H1 (cell line): ENCODE results near the gene CFAP210. TPM values are rescaled to one million over a fixed set of nuclear protein-coding genes. Genes with fewer than 3 reads are reported as not detected.

Source experiments
- CTCF ChIA-PET: fragments of 300-600 bp; sonication (Branson Sonifier 250); formaldehyde crosslinking; loops from one replicate; lab custom pipeline; 2021; ENCODE audit not compliant: partially characterized antibody; lab: Charles Lee
- POLR2A ChIA-PET: fragments of 300-600 bp; sonication (Branson Sonifier 250); formaldehyde crosslinking; loops from one replicate; lab custom pipeline; 2021; ENCODE audit warnings: inconsistent platforms; ENCODE audit not compliant: partially characterized antibody; lab: Charles Lee
- DNase-seq, 2 experiments: peaks; one replicate each; pipeline versions ENCODE4 v3.0.0 to v3.0.0-alpha.2; 2010 to 2022; ENCODE audit warnings: low spot score in 2 of 2, low read depth in 1 of 2, mixed read lengths in 1 of 2
- FAIRE-seq: peaks from 2 replicates; lab custom pipeline; 2011; peaks lifted over from hg19 to GRCh38; lab: Jason Lieb, UNC
- H2AFZ ChIP-seq: 2 replicates; pipeline ENCODE4 v1.8.1; 2012; ENCODE audit warnings: low read length, inconsistent platforms
- H2AK5ac ChIP-seq: 2 replicates; pipeline ENCODE4 v1.6.1; 2013; ENCODE audit warnings: low read depth, low read length
- H2BK120ac ChIP-seq: replicated peaks from 2 replicates; pipeline ENCODE3; 2013; ENCODE audit warnings: low read depth, low read length, inconsistent platforms
- H2BK12ac ChIP-seq: 2 replicates; pipeline ENCODE4 v1.6.1; 2013; ENCODE audit warnings: low read depth, low read length
- H2BK15ac ChIP-seq: 2 replicates; pipeline ENCODE4 v1.6.1; 2013; ENCODE audit warnings: low read length
- H2BK20ac ChIP-seq: 2 replicates; pipeline ENCODE4 v1.6.1; 2013; ENCODE audit warnings: low read length
- H2BK5ac ChIP-seq: 2 replicates; pipeline ENCODE4 v1.6.1; 2013; ENCODE audit warnings: low read depth, low read length
- H3K14ac ChIP-seq: 2 replicates; pipeline ENCODE4 v1.6.1; 2013; ENCODE audit warnings: inconsistent platforms; ENCODE audit not compliant: insufficient read length
- H3K18ac ChIP-seq: 2 replicates; pipeline ENCODE4 v1.6.1; 2013; ENCODE audit warnings: low read length; ENCODE audit errors: extremely low read depth
- H3K23ac ChIP-seq: 2 replicates; pipeline ENCODE4 v1.6.1; 2013; ENCODE audit warnings: inconsistent platforms; ENCODE audit not compliant: insufficient read length
- H3K23me2 ChIP-seq: 2 replicates; pipeline ENCODE4 v1.6.1; 2013; ENCODE audit warnings: low read depth, low read length
- H3K27ac ChIP-seq: 2 replicates; pipeline ENCODE4 v1.6.1; 2011; ENCODE audit warnings: low read depth, low read length, inconsistent platforms
- H3K27me3 ChIP-seq, 4 experiments: replicated peaks in 1 of 4; 1 replicate in 1 of 4; 2 replicates in 3 of 4; pipeline versions ENCODE4 v1.6.1 to v1.8.1; 2011 to 2013; ENCODE audit warnings: low read length in 3 of 4, mild to moderate bottlenecking in 3 of 4, inconsistent platforms in 2 of 4, mixed read lengths in 2 of 4, moderate library complexity in 1 of 4; ENCODE audit not compliant: control insufficient read depth in 3 of 4, insufficient read depth in 3 of 4; ENCODE audit errors: extremely low read depth in 1 of 4
- H3K36me3 ChIP-seq, 4 experiments: 2 replicates each; pipeline versions ENCODE4 v1.6.1 to v1.8.1; 2011 to 2013; ENCODE audit warnings: mild to moderate bottlenecking in 4 of 4, low read length in 3 of 4, moderate library complexity in 2 of 4, control low read depth in 1 of 4, inconsistent platforms in 1 of 4; ENCODE audit not compliant: insufficient read depth in 4 of 4, control insufficient read depth in 2 of 4
- H3K4ac ChIP-seq: replicated peaks from 2 replicates; pipeline ENCODE3; 2013; ENCODE audit warnings: low read length, low read depth, mixed read lengths, inconsistent platforms; ENCODE audit not compliant: insufficient read length
- H3K4me1 ChIP-seq, 4 experiments: replicated peaks in 1 of 4; 1 replicate in 1 of 4; 2 replicates in 3 of 4; pipeline versions ENCODE4 v1.6.1 to v1.8.1; 2011 to 2013; ENCODE audit warnings: low read length in 3 of 4, inconsistent platforms in 2 of 4, mixed read lengths in 1 of 4; ENCODE audit not compliant: insufficient read depth in 4 of 4, control insufficient read depth in 3 of 4
- H3K4me2 ChIP-seq, 2 experiments: 2 replicates each; pipeline versions ENCODE4 v1.6.1 to v1.8.1; 2011 to 2013; ENCODE audit warnings: low read depth in 2 of 2, low read length in 2 of 2, control low read depth in 1 of 2, inconsistent platforms in 1 of 2, mild to moderate bottlenecking in 1 of 2; ENCODE audit not compliant: insufficient read depth in 1 of 2
- H3K4me3 ChIP-seq, 4 experiments: fragments of 200-600, 300-600 bp in 1 of 4; sonication (generic), shearing (Covaris generic), sonication (Bioruptor Twin) in 1 of 4; 2 replicates each; pipeline versions ENCODE4 v1.5.1 to v1.8.1; 2011 to 2016; ENCODE audit warnings: low read length in 4 of 4, low read depth in 3 of 4, control low read depth in 2 of 4, inconsistent platforms in 2 of 4, mild to moderate bottlenecking in 2 of 4, mixed read lengths in 1 of 4, moderate library complexity in 1 of 4; ENCODE audit not compliant: insufficient read depth in 2 of 4; ENCODE audit errors: extremely low read depth in 1 of 4
- H3K56ac ChIP-seq: replicated peaks from 2 replicates; pipeline ENCODE3; 2013; ENCODE audit warnings: low read depth, mild to moderate bottlenecking, mixed read lengths, low read length, inconsistent platforms; ENCODE audit not compliant: insufficient read length
- H3K79me1 ChIP-seq: 2 replicates; pipeline ENCODE4 v1.6.1; 2013; ENCODE audit warnings: low read depth, low read length, control low read depth
- H3K79me2 ChIP-seq, 2 experiments: 2 replicates each; pipeline versions ENCODE4 v1.6.1 to v1.8.1; 2012 to 2013; ENCODE audit warnings: low read length in 2 of 2, mild to moderate bottlenecking in 2 of 2, inconsistent platforms in 1 of 2; ENCODE audit not compliant: insufficient read depth in 2 of 2, control insufficient read depth in 1 of 2
- H3K9ac ChIP-seq, 4 experiments: replicated peaks in 1 of 4; 1 replicate in 1 of 4; 2 replicates in 3 of 4; pipeline versions ENCODE4 v1.6.1 to v1.8.1; 2011 to 2013; ENCODE audit warnings: low read depth in 3 of 4, low read length in 3 of 4, control low read depth in 2 of 4, mild to moderate bottlenecking in 2 of 4, moderate library complexity in 2 of 4, inconsistent platforms in 1 of 4; ENCODE audit errors: extremely low read depth in 1 of 4
- H3K9me3 ChIP-seq, 2 experiments: 2 replicates each; pipeline versions ENCODE4 v1.6.1 to v1.8.1; 2012 to 2013; ENCODE audit warnings: mild to moderate bottlenecking in 2 of 2, moderate library complexity in 2 of 2, control low read depth in 1 of 2, inconsistent platforms in 1 of 2, low read depth in 1 of 2, low read length in 1 of 2, mixed read lengths in 1 of 2; ENCODE audit not compliant: insufficient read depth in 2 of 2
- H4K20me1 ChIP-seq, 2 experiments: replicated peaks in 1 of 2; 2 replicates each; pipeline versions ENCODE3 to v1.8.1; 2011 to 2013; ENCODE audit warnings: inconsistent platforms in 2 of 2, low read length in 2 of 2, mild to moderate bottlenecking in 1 of 2; ENCODE audit not compliant: insufficient read depth in 2 of 2, control insufficient read depth in 1 of 2
- H4K5ac ChIP-seq: 2 replicates; pipeline ENCODE4 v1.6.1; 2013; ENCODE audit warnings: low read length, low read depth, mixed read lengths, inconsistent platforms; ENCODE audit not compliant: insufficient read length
- H4K8ac ChIP-seq: 2 replicates; pipeline ENCODE4 v1.8.0; 2013; ENCODE audit warnings: mild to moderate bottlenecking, moderate library complexity, low read length, inconsistent platforms; ENCODE audit not compliant: insufficient read depth; ENCODE audit errors: extremely low read depth
- H4K91ac ChIP-seq: replicated peaks from 2 replicates; pipeline ENCODE3; 2013; ENCODE audit warnings: low read length, mixed read lengths, inconsistent platforms; ENCODE audit not compliant: insufficient read length
- BRCA1 ChIP-seq: IDR thresholded peaks from 2 replicates; pipeline ENCODE4 v1.6.1; 2012; ENCODE audit warnings: low read depth, low read length, improper control_type of control experiment
- GTF2F1 ChIP-seq: IDR thresholded peaks from 2 replicates; pipeline ENCODE4 v1.6.1; 2012; ENCODE audit warnings: low read depth, low read length, improper control_type of control experiment, borderline replicate concordance
- PHF8 ChIP-seq: fragments of 200-600 bp; sonication (generic); conservative IDR thresholded peaks from 2 replicates; pipeline ENCODE4 v1.7.1; 2012; ENCODE audit warnings: low read depth, mild to moderate bottlenecking, inconsistent platforms, low read length, moderate library complexity
- POU5F1 ChIP-seq: IDR thresholded peaks from 2 replicates; pipeline ENCODE4 v1.6.1; 2011; ENCODE audit warnings: low read depth, mild to moderate bottlenecking, low read length, moderate library complexity
- RAD21 ChIP-seq, 2 experiments: IDR thresholded peaks in 1 of 2; conservative IDR thresholded peaks in 1 of 2; 2 replicates each; pipeline ENCODE4 v1.6.1; 2011; ENCODE audit warnings: low read depth in 2 of 2, low read length in 2 of 2, improper control_type of control experiment in 1 of 2, inconsistent platforms in 1 of 2, mild to moderate bottlenecking in 1 of 2, moderate library complexity in 1 of 2
- SP4 ChIP-seq: IDR thresholded peaks from 2 replicates; pipeline ENCODE4 v1.6.1; 2012; ENCODE audit warnings: low read length, inconsistent platforms
- SUZ12 ChIP-seq: fragments of 200-600 bp; sonication (generic); IDR thresholded peaks from 2 replicates; pipeline ENCODE4 v1.6.1; 2012; ENCODE audit warnings: mild to moderate bottlenecking, inconsistent platforms, low read length, moderate library complexity, mixed read lengths
- polyA plus RNA-seq, 7 experiments: library from polyadenylated mRNA; depleted of rRNA in 3 of 7; stranded (reverse) in 5 of 7; unstranded in 2 of 7; fragments of >200 nt in 5 of 7; fragments of 200-250 nt in 2 of 7; gene quantifications; 1 replicate in 5 of 7; 2 replicates in 1 of 7; 4 replicates in 1 of 7; pipeline versions ENCODE4 v1.2.1 to v1.2.3, GENCODE V29; 2011 to 2013; ENCODE audit warnings: missing spikeins in 2 of 7, mixed read lengths in 2 of 7
- total RNA-seq: library from RNA; stranded (reverse); fragmentation: NEBNext Ultra II Directional; extraction: Animal tissue kit (Norgen Biotek cat#: 25700); gene quantifications from 2 replicates; pipeline ENCODE4 v1.2.1, GENCODE V29; 2021

CFAP210 gene
- total and polyA plus RNA-seq, 2 of the 8 experiments (the other 6 are each of a cell fraction or from before 2014, with no cell fraction given): 0.06 to 0.37 TPM

GRCh38 chr2:169696381-169696780 lies 2.2 kb upstream of the CFAP210 start:
- no peak overlapping the region for H4K5ac ChIP-seq
- H3K79me1 ChIP-seq: no peaks in the 10 kb centered on the region
- FAIRE-seq (no peak), DNase-seq (no peak)
- H2BK20ac ChIP-seq: no peak overlapping the region
- no peak overlapping the region for H2BK12ac ChIP-seq
- H3K4me1 ChIP-seq: peaks cover 0 to 1% (median 0%) of the 10 kb centered on the region in 4 experiments; a peak in 1 of 7 replicates
- H2AK5ac ChIP-seq: no peak overlapping the region
- H2BK5ac ChIP-seq: no peak overlapping the region
- no peak overlapping the region for H2AFZ ChIP-seq
- POLR2A ChIA-PET: no interaction called here
- H3K27me3 ChIP-seq: no peaks in the 10 kb centered on the region
- no peak overlapping the region for H3K4me2 ChIP-seq
- H4K91ac ChIP-seq: no peak overlapping the region
- CTCF ChIA-PET: no interaction called here
- no peak overlapping the region for H3K9ac ChIP-seq
- H2BK15ac ChIP-seq: no peak overlapping the region
- H3K4ac ChIP-seq: no peak overlapping the region
- no peaks in the 10 kb centered on the region for H4K20me1 ChIP-seq
- no peak overlapping the region for H3K4me3 ChIP-seq
- no peak overlapping the region for H3K23ac ChIP-seq
- H3K9me3 ChIP-seq: no peaks in the 10 kb centered on the region
- no peak overlapping the region for H3K27ac ChIP-seq
- H3K23me2 ChIP-seq: peaks cover 5% of the 10 kb centered on the region
- no peak overlapping the region for H2BK120ac ChIP-seq
- H3K14ac ChIP-seq: no peak overlapping the region
- H3K79me2 ChIP-seq: no peaks in the 10 kb centered on the region
- H3K36me3 ChIP-seq: peaks cover 0 to 24% (median 0%) of the 10 kb centered on the region in 4 experiments; a peak in 2 of 8 replicates
- TF ChIP-seq PHF8: no peak
- no peak for TF ChIP-seq BRCA1
- no peak for TF ChIP-seq GTF2F1
- TF ChIP-seq RAD21 (IDR thresholded peaks at IDR 0.05 in 1 of 2, conservative IDR thresholded peaks at IDR 0.05 in 1 of 2; ENCODE audit: low read depth in 2 of 2, low read length in 2 of 2): no peak
- no peak for TF ChIP-seq SUZ12
- TF ChIP-seq SP4: no peak
- TF ChIP-seq POU5F1: no peak
- no peak overlapping the region for H3K18ac ChIP-seq
- H4K8ac ChIP-seq: no peak overlapping the region
- no peak overlapping the region for H3K56ac ChIP-seq
